Gastroesophageal sphincter (tissue), 3 donors: Measurements from ENCODE around the gene SLC25A44.
A peak's percentile ranks its signal among the peaks of the same experiment; 100 is the strongest.

Experiments used
- CTCF ChIP-seq, 4 experiments: fragments of 200-600 bp in 2 of 4; fragments of 450-650 bp in 2 of 4; sonication (generic) in 1 of 4; IDR thresholded peaks; one replicate each; pipeline ENCODE4 v1.5.1; 2017 to 2019; ENCODE audit warnings: antibody characterized with exemption in 4 of 4, mild to moderate bottlenecking in 2 of 4, moderate library complexity in 2 of 4
- POLR2A ChIP-seq, 2 donors: fragments of 450-650 bp; IDR thresholded peaks; one replicate each; pipeline ENCODE4 v1.6.1; 2017; ENCODE audit warnings: antibody characterized with exemption in 2 of 2, mild to moderate bottlenecking in 2 of 2, moderate library complexity in 1 of 2
- POLR2AphosphoS5 ChIP-seq: sonication (generic); formaldehyde crosslinking; IDR thresholded peaks from one replicate; pipeline ENCODE4 v1.6.1; 2017; ENCODE audit warnings: antibody characterized with exemption

- peak in 3 of 4 experiments; percentile 53 to 62 (median 59) for TF ChIP-seq CTCF (IDR thresholded peaks at IDR 0.05)
- peak; percentile 51 to 63 for TF ChIP-seq POLR2A (IDR thresholded peaks at IDR 0.05)
- TF ChIP-seq POLR2AphosphoS5, result peak; percentile 70
Measured at GRCh38 chr1:156193488-156194299, at the start of gene SLC25A44.
